ENCODE data around the gene SULT2B1. TPM values are rescaled to one million over a fixed set of nuclear protein-coding genes. Genes with fewer than 3 reads are reported as not detected.
"Not testable (repeated sequence)": the region's sequence is repeated elsewhere in the genome, so short reads cannot be mapped to it uniquely, and the experiment has no call there.

The SULT2B1 gene
- total RNA-seq, 1 experiment from 2014 or later = 0.49 TPM

GRCh38 chr19:48618916-48619691 is 67.1 kb downstream of the SULT2B1 start, which contains the start of the genes RPL18 and SPHK2:
Gene RPL18 (minus strand): TSS chr19:48619178. CDS start chr19:48619143, 35 bp downstream.
Gene SPHK2 (plus strand): TSS chr19:48619506. CDS start chr19:48620515, 1,009 bp downstream.
- Histone ChIP-seq H3K36me3 (peaks cover 66% of the 10 kb centered on the region), H3K9me3 (no peaks in the 10 kb centered on the region), H3K27me3 (no peaks in the 10 kb centered on the region), H3K4me3 (peak within 1 kb of the TSS; percentile 87)
- peak; percentile 100 for DNase-seq

- DNase-seq = no peak
- peaks cover 58% of the 10 kb centered on the region for H3K36me3 ChIP-seq
- no peaks in the 10 kb centered on the region for H3K9me3 ChIP-seq
- peak overlapping the region; percentile 87 for H3K4me3 ChIP-seq
- H3K27me3 ChIP-seq = no peaks in the 10 kb centered on the region
These were observed 68.0 kb downstream of the SULT2B1 start for GRCh38 chr19:48619692-48620585.

GRCh38 chr19:48623556-48624066 is 71.6 kb downstream of the SULT2B1 start:
- no peaks in the 10 kb centered on the region for H3K27me3 ChIP-seq
- H3K36me3 ChIP-seq = peaks cover 33% of the 10 kb centered on the region
- no peak for DNase-seq
- no peak overlapping the region for H3K4me3 ChIP-seq
- H3K9me3 ChIP-seq = no peaks in the 10 kb centered on the region

DNA sequence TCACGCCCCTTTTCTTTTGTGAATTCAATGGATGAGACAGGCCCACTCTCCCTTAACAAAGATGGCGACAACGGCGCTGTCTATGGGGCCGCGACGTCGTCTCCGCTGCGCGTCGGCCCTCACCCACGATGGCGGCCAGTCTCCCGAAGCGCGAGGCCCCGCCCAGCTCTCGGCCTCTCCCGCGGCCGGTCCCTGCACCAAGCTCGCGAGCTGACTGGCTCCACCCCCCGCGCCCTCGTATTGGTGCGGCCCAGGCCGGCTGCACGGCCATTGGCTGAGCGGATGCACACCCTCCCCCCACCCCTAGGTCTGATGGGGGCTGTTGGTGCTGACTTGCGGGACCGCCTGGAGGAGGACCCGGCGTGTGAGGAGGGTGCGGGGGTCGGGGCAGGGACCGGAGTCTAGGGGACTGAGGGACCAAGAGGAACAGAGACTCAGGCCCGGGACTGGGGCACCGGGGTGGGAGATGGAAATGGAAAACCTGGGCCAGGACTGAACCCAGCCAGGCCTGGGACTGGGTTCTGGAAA is 72.2 kb downstream of the SULT2B1 start:
- H3K4me3 ChIP-seq = no peak overlapping the region
- no peaks in the 10 kb centered on the region for H3K9me3 ChIP-seq
- peaks cover 31% of the 10 kb centered on the region for H3K36me3 ChIP-seq
- no peak for DNase-seq
- H3K27me3 ChIP-seq = no peaks in the 10 kb centered on the region

GRCh38 chr19:48624791-48625723 is 73.1 kb downstream of the SULT2B1 start:
- Histone ChIP-seq H3K4me3 (no peak overlapping the region), H3K36me3 (peaks cover 40% of the 10 kb centered on the region), H3K9me3 (no peaks in the 10 kb centered on the region), H3K27me3 (no peaks in the 10 kb centered on the region)
- DNase-seq = no peak

DNA sequence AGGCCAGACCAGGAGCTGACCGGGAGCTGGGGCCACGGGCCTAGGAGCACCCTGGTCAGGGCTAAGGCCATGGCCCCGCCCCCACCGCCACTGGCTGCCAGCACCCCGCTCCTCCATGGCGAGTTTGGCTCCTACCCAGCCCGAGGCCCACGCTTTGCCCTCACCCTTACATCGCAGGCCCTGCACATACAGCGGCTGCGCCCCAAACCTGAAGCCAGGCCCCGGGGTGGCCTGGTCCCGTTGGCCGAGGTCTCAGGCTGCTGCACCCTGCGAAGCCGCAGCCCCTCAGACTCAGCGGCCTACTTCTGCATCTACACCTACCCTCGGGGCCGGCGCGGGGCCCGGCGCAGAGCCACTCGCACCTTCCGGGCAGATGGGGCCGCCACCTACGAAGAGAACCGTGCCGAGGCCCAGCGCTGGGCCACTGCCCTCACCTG is 73.9 kb downstream of the SULT2B1 start:
- peaks cover 47% of the 10 kb centered on the region for H3K36me3 ChIP-seq
- no peaks in the 10 kb centered on the region for H3K9me3 ChIP-seq
- no peak overlapping the region for H3K4me3 ChIP-seq
- H3K27me3 ChIP-seq = no peaks in the 10 kb centered on the region
- DNase-seq = no peak

- DNase-seq = no peak
- H3K36me3 ChIP-seq = peaks cover 42% of the 10 kb centered on the region
- no peaks in the 10 kb centered on the region for H3K27me3 ChIP-seq
These were observed 75.4 kb downstream of the SULT2B1 start for GRCh38 chr19:48627201-48627864.

DNA sequence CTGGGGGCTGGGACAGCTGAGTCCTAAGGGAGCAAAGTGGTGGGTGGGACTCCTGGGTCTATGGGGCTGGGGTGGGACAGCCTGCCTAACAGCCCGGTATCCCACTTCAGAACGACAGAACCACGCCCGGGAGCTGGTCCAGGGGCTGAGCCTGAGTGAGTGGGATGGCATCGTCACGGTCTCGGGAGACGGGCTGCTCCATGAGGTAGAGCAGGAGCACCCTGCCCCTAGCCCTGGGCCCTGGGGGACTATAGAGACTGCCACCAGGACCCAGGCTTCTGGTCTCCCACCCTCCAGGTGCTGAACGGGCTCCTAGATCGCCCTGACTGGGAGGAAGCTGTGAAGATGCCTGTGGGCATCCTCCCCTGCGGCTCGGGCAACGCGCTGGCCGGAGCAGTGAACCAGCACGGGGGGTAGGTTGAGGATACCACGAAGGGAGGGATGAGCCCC is 75.9 kb downstream of the SULT2B1 start:
- Histone ChIP-seq H3K27me3 (no peaks in the 10 kb centered on the region), H3K4me3 (no peak overlapping the region), H3K9me3 (no peaks in the 10 kb centered on the region), H3K36me3 (peaks cover 41% of the 10 kb centered on the region)
- DNase-seq = no peak

More at GRCh38 chr19:48627201-48627864, 75.4 kb downstream of the SULT2B1 start:
- Histone ChIP-seq H3K4me3 (no peak overlapping the region), H3K9me3 (no peaks in the 10 kb centered on the region)

GRCh38 chr19:48628486-48629296 is 76.7 kb downstream of the SULT2B1 start:
- H3K4me3 ChIP-seq = no peak overlapping the region
- H3K36me3 ChIP-seq = peaks cover 36% of the 10 kb centered on the region
- no peaks in the 10 kb centered on the region for H3K9me3 ChIP-seq
- DNase-seq = no peak
- no peaks in the 10 kb centered on the region for H3K27me3 ChIP-seq

GRCh38 chr19:48629297-48629598 is 77.3 kb downstream of the SULT2B1 start:
- H3K36me3 ChIP-seq = peaks cover 33% of the 10 kb centered on the region
- no peak for DNase-seq
- no peaks in the 10 kb centered on the region for H3K9me3 ChIP-seq
- H3K4me3 ChIP-seq = no peak overlapping the region
- no peaks in the 10 kb centered on the region for H3K27me3 ChIP-seq

DNA sequence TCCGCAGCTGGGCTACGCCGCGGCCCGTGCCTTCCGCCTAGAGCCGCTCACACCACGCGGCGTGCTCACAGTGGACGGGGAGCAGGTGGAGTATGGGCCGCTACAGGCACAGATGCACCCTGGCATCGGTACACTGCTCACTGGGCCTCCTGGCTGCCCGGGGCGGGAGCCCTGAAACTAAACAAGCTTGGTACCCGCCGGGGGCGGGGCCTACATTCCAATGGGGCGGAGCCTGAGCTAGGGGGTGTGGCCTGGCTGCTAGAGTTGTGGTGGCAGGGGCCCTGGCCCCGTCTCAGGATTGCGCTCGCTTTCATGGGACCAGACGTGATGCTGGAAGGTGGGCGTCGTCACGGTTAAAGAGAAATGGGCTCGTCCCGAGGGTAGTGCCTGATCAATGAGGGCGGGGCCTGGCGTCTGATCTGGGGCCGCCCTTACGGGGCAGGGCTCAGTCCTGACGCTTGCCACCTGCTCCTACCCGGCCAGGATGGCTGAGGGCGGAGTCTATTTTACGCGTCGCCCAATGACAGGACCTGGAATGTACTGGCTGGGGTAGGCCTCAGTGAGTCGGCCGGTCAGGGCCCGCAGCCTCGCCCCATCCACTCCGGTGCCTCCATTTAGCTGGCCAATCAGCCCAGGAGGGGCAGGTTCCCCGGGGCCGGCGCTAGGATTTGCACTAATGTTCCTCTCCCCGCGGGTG is 77.8 kb downstream of the SULT2B1 start:
- Histone ChIP-seq H3K9me3 (no peaks in the 10 kb centered on the region), H3K27me3 (no peaks in the 10 kb centered on the region), H3K4me3 (no peak overlapping the region), H3K36me3 (peaks cover 34% of the 10 kb centered on the region)
- DNase-seq = no peak

- no peak for DNase-seq
- Histone ChIP-seq H3K27me3 (no peaks in the 10 kb centered on the region), H3K9me3 (no peaks in the 10 kb centered on the region), H3K4me3 (no peak overlapping the region), H3K36me3 (peaks cover 36% of the 10 kb centered on the region)
These were observed 78.5 kb downstream of the SULT2B1 start for GRCh38 chr19:48630296-48631063.

DNA sequence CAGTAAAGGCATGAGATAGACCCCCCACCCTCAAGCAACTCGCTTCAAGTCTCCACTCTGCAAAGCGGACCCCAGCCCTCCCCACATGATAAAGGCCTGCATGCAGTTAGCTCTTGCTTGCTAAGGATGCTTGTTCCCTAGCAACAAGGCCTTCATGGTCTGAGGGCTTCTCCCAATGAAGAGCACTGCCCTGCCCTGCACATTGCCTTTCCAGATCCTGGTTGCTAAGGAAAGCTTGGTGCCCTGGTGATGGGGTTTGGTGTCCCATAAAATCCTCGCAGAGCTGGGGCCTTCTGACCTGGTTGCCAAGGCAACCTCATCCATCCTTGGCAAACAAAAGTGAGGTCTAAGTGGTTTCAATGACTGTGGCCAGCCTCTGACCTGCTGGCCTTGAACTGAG is 79.3 kb downstream of the SULT2B1 start:
- peaks cover 31% of the 10 kb centered on the region for H3K36me3 ChIP-seq
- no peak for DNase-seq
- no peak overlapping the region for H3K4me3 ChIP-seq
- H3K9me3 ChIP-seq = no peaks in the 10 kb centered on the region
- H3K27me3 ChIP-seq = no peaks in the 10 kb centered on the region

DNA sequence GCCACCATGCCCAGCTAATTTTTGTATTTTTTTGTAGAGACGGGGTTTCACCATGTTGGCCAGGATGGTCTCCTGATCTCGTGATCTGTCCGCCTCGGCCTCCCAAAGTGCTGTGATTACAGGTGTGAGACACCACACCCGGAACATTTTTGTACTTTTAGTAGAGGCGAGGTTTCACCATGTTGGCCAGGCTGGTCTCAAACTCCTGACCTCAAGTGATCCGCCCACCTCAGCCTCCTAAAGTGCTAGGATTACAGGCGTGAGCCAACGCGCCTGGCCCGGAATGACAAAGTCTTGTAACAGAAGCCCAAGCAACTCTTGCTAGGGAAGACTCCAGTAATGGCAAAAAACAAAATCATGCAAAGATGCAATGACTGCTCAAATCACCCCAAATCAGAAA is 80.3 kb downstream of the SULT2B1 start:
- not testable (repeated sequence) for H3K4me3 ChIP-seq, DNase-seq, H3K27me3 ChIP-seq, H3K9me3 ChIP-seq
- H3K36me3 ChIP-seq = peaks cover 25% of the 10 kb centered on the region

Measured in MG63 (cell line).